GM10248 (cell line): ENCODE results near the gene NRSN1.

Source experiments
- CTCF ChIA-PET: fragments of 300-600 bp; sonication (Branson Sonifier 250); formaldehyde crosslinking; extraction: SDS; loops from one replicate; lab custom pipeline; 2021; ENCODE audit warnings: antibody characterized with exemption; lab: Yijun Ruan, JAX
- POLR2A ChIA-PET: fragments of 350-650 bp; sonication (Branson Sonifier 250); formaldehyde crosslinking; extraction: SDS; loops from one replicate; lab custom pipeline; 2020; ENCODE audit warnings: antibody characterized with exemption; lab: Yijun Ruan, JAX
- DNase-seq: peaks from one replicate; pipeline ENCODE4 v3.0.0; 2012; ENCODE audit errors: extremely low spot score
- TF ChIP-seq, protein P1 (sequence below): IDR thresholded peaks from 2 replicates; pipeline ENCODE4 v1.5.1; 2012; ENCODE audit warnings: mild to moderate bottlenecking, low read depth; ENCODE audit errors: extremely low read depth, missing control alignments, control extremely low read depth

Gene NRSN1

DNA sequence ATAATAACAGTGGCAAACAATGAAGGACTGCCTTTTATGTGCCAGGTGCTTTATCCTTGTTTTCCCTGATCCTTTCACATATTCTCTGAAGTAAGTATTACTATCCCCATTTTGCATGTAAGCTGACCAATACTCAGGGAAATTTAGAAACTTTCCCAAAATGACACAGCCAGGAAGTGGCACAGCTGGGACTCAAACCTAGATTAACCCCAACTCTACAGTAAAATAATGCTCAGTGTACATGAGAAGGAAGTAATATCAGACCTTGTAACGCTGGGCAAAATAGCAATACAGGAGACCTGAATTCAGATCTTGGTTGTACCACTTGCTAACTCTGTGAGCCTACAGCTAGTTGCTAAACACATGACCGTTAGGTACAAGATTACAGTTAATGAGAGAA is 26.8 kb upstream of the NRSN1 start:
- DNase-seq: no peak
- TF ChIP-seq, protein P1, sequence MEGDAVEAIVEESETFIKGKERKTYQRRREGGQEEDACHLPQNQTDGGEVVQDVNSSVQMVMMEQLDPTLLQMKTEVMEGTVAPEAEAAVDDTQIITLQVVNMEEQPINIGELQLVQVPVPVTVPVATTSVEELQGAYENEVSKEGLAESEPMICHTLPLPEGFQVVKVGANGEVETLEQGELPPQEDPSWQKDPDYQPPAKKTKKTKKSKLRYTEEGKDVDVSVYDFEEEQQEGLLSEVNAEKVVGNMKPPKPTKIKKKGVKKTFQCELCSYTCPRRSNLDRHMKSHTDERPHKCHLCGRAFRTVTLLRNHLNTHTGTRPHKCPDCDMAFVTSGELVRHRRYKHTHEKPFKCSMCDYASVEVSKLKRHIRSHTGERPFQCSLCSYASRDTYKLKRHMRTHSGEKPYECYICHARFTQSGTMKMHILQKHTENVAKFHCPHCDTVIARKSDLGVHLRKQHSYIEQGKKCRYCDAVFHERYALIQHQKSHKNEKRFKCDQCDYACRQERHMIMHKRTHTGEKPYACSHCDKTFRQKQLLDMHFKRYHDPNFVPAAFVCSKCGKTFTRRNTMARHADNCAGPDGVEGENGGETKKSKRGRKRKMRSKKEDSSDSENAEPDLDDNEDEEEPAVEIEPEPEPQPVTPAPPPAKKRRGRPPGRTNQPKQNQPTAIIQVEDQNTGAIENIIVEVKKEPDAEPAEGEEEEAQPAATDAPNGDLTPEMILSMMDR: no peak

DNA sequence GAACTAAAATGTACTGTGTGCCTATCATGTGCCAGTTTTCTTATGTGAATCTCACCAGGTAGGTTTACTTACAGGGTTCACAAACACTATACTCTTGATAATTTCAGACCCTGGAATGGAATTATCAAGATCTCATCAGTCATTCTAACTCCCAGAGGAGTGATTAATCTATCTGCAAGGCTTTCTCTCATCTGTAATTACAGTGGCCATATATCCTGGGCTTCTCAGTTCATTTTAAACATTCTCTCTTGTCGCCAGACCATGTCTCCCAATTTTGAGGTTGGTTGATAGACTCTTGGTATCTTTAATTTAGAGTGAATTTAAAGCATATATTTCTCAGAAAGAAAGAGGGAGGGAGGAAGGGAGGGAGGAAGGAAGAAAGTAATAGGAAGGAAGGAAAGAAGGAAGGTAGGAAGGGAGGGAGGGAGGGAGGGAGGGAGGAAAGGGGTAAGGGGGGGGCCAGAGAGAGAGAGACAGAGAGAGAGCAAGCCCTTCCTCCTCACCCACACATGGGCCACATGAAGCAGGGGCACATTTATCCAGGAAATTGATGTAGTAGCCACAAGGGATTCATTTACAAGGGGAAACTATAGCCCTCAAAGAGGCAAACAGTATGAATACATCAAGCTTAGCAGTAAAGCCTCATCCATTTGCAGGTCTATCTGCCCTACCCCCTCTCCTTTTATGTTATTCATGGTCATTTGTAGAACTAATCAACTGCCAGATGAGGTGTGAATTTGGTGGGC is 25.8 kb upstream of the NRSN1 start:
- CTCF ChIA-PET: interaction anchor here (1.1 kb wide), 1 partner anchor 19 kb away, joined by 4 read pairs; no protein-coding TSS in a partner anchor

More for the DNA sequence above, 26.8 kb upstream of the NRSN1 start:
- CTCF ChIA-PET: interaction anchor here (1.1 to 1.8 kb wide), 2 partner anchors 18 to 25 kb away, joined by 3 to 4 read pairs; no protein-coding TSS in a partner anchor
- POLR2A ChIA-PET: no interaction called here

DNA sequence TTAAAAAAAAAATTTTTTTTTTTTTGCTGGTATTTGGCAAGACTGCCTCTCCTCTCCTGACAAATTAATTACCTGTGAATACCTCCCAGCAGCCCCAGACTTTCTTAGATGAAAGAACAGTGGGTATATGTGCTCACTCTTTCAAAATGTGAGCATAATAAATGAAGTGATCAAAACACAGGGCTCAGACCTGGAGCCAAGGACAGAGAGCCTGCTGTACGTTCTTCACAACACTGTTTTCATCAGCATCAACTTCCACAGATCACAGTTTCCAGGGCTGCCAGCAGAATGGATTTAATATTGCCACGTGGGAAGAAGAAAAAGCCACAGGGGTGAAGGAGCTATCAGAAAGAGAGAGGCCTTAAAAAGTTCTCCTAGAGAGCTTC is 25.3 kb upstream of the NRSN1 start:
- TF ChIP-seq, protein P1: no peak
- no peak for DNase-seq
- POLR2A ChIA-PET: no interaction called here
- CTCF ChIA-PET: no interaction called here

More for the DNA sequence above, 25.8 kb upstream of the NRSN1 start:
- no peak for DNase-seq
- TF ChIP-seq, protein P1: no peak
- POLR2A ChIA-PET: no interaction called here

DNA sequence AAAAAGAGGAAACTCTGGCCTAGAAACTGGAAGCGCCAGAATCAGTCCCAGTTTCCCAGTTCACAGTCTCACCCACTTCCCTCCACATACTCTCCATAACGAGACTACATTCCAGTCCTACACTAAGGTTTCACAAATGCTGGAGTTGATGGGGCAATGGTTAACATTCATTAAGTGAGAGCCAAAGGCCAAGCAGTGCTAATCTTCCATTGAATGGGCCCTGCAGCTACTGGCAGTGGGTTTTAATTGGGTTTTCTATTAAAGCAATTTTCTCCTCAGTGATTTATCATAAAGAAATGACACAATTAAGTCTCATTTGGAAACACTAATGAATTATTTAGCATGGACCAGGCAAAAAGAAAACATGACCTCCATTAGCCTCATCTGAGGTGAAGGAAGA is 20.8 kb upstream of the NRSN1 start:
- no peak for DNase-seq
- TF ChIP-seq, protein P1: no peak
- ChIA-PET CTCF (no interaction called here), POLR2A (no interaction called here)

DNA sequence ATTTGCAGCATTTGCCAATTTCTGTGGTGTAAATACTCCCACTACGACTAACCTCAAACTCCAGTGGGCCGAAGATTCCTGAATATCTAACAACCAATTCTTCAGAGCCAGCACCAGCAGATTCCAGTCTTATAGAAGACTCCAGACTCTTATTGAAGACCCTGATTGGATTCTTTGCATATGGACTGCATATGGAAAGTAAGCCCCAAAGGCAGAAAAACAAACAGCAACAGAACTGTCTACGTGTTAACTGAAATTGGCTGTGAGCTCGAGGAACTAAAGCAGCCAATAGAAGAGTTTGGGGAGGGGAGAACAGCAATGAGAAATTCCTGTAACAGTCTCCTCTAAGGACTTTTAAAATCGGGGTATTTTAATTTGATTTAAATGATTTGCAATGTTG is 19.7 kb upstream of the NRSN1 start:
- DNase-seq: no peak
- TF ChIP-seq, protein P1: no peak
- ChIA-PET CTCF (no interaction called here), POLR2A (no interaction called here)

DNA sequence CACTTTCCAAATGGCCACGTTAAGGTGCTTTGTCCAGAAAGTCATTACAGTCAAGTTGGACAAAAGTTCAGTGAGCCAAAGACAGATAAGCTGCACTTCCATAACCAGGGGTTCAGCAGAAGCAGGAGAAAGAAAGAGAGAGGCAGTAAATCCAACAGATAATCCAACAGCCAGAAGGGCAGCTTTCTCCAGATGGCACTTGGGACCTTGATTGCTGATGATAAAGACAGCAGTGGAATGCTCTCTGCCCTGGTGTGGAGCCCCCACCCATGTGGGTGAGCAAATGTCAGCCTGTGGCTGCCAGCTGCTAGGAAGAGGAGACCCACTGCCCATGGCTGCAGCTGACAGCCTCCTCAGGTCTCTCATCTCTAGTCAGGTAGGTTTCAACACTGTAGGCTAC is 18.7 kb upstream of the NRSN1 start:
- DNase-seq: no peak
- CTCF ChIA-PET: no interaction called here
- POLR2A ChIA-PET: no interaction called here
- TF ChIP-seq, protein P1: no peak
